Endothelial cell of umbilical vein (primary cell): Measurements from ENCODE around the gene SLC22A3. TPM values are rescaled to one million over a fixed set of nuclear protein-coding genes. Genes with fewer than 3 reads are reported as not detected.
A peak's percentile ranks its signal among the peaks of the same experiment; 100 is the strongest.

Source experiments
- Bru-seq: library from RNA; stranded (reverse); fragments of 400-500 nt; gene quantifications from one replicate; lab custom pipeline; 2021; lab: Mats Ljungman, UMichigan
- BruChase-seq, 2 experiments: library from RNA; stranded (reverse); fragments of 400-500 nt; gene quantifications; one replicate each; lab custom pipeline; 2021; lab: Mats Ljungman, UMichigan
- BruUV-seq: library from RNA; stranded (reverse); fragments of 400-500 nt; replicated peaks from 2 replicates; lab custom pipeline; 2021; lab: Mats Ljungman, UMichigan
- CTCF ChIA-PET: fragments of 300-600, 350-600 bp; sonication (Branson Sonifier 250); formaldehyde crosslinking; loops from one replicate; lab custom pipeline; 2021; ENCODE audit warnings: antibody characterized with exemption, inconsistent platforms; lab: Charles Lee
- POLR2A ChIA-PET: fragments of 300-600, 350-600 bp; sonication (Branson Sonifier 250); formaldehyde crosslinking; loops from one replicate; lab custom pipeline; 2021; ENCODE audit warnings: antibody characterized with exemption, inconsistent platforms; lab: Charles Lee
- DNase-seq: peaks from one replicate; pipeline ENCODE4 v3.0.0-alpha.2; 2011; ENCODE audit warnings: low read depth, low spot score
- FAIRE-seq: peaks from 2 replicates; lab custom pipeline; 2011; peaks lifted over from hg19 to GRCh38; lab: Jason Lieb, UNC
- H2AFZ ChIP-seq: 2 replicates; pipeline ENCODE4 v1.6.0; 2012; ENCODE audit warnings: low read depth, low read length, control low read depth, inconsistent platforms
- H3K27ac ChIP-seq: 2 replicates; pipeline ENCODE4 v1.5.1; 2011; ENCODE audit warnings: low read depth, mild to moderate bottlenecking, control low read depth, low read length, moderate library complexity; ENCODE audit not compliant: insufficient read depth
- H3K27me3 ChIP-seq, 2 experiments: 2 replicates each; pipeline versions ENCODE4 v1.6.0 to v1.6.1; 2011; ENCODE audit warnings: low read length in 2 of 2, mixed read lengths in 1 of 2; ENCODE audit not compliant: control insufficient read depth in 2 of 2, insufficient read depth in 2 of 2
- H3K36me3 ChIP-seq, 2 experiments: 2 replicates in 1 of 2; 3 replicates in 1 of 2; pipeline ENCODE4 v1.5.1; 2011; ENCODE audit warnings: low read length in 2 of 2, mild to moderate bottlenecking in 1 of 2, moderate library complexity in 1 of 2; ENCODE audit not compliant: control insufficient read depth in 2 of 2, insufficient read depth in 2 of 2; ENCODE audit errors: extremely low read depth in 1 of 2
- H3K4me1 ChIP-seq: 3 replicates; pipeline ENCODE4 v1.5.1; 2011; ENCODE audit warnings: mild to moderate bottlenecking, low read length; ENCODE audit not compliant: control insufficient read depth, insufficient read depth; ENCODE audit errors: extremely low read depth
- H3K4me2 ChIP-seq: 2 replicates; pipeline ENCODE4 v1.6.1; 2011; ENCODE audit warnings: low read length, control low read depth, mixed read lengths; ENCODE audit not compliant: insufficient read depth
- H3K4me3 ChIP-seq, 3 experiments: fragments of 200-600 bp in 1 of 3; sonication (generic), shearing (Covaris generic) in 1 of 3; replicated peaks in 1 of 3; 2 replicates each; pipeline ENCODE4 v1.5.1; 2011 to 2016; ENCODE audit warnings: control low read depth in 3 of 3, low read length in 3 of 3, mild to moderate bottlenecking in 2 of 3, inconsistent platforms in 1 of 3, low read depth in 1 of 3, moderate library complexity in 1 of 3; ENCODE audit not compliant: insufficient read depth in 1 of 3
- H3K79me2 ChIP-seq: 2 replicates; pipeline ENCODE4 v1.6.0; 2012; ENCODE audit warnings: low read length, inconsistent platforms; ENCODE audit not compliant: control insufficient read depth, insufficient read depth
- H3K9ac ChIP-seq: replicated peaks from 2 replicates; pipeline ENCODE3; 2011; ENCODE audit warnings: low read length, control low read depth; ENCODE audit not compliant: insufficient read depth; ENCODE audit errors: extremely low read depth
- H3K9me1 ChIP-seq: replicated peaks from 3 replicates; pipeline ENCODE4 v1.6.0; 2011; ENCODE audit warnings: mild to moderate bottlenecking, low read length; ENCODE audit not compliant: control insufficient read depth, insufficient read depth; ENCODE audit errors: extremely low read depth
- H3K9me3 ChIP-seq: replicated peaks from 2 replicates; pipeline ENCODE4 v1.5.1; 2012; ENCODE audit warnings: low read length, inconsistent platforms; ENCODE audit not compliant: control insufficient read depth, insufficient read depth
- H4K20me1 ChIP-seq: replicated peaks from 2 replicates; pipeline ENCODE3; 2011; ENCODE audit warnings: mild to moderate bottlenecking, low read length; ENCODE audit not compliant: control insufficient read depth, insufficient read depth; ENCODE audit errors: extremely low read depth
- CTCF ChIP-seq, 2 donors: IDR thresholded peaks; 1 replicate in 1 of 2; 2 replicates in 1 of 2; pipeline ENCODE4 v1.5.1; 2011; ENCODE audit warnings: low read length in 2 of 2, mild to moderate bottlenecking in 2 of 2, moderate library complexity in 2 of 2, control low read depth in 1 of 2, inconsistent platforms in 1 of 2, low read depth in 1 of 2; ENCODE audit not compliant: insufficient read depth in 1 of 2; ENCODE audit errors: extremely low read depth in 1 of 2
- EZH2 ChIP-seq: IDR thresholded peaks from 2 replicates; pipeline ENCODE4 v1.6.1; 2012; ENCODE audit warnings: borderline replicate concordance, low read depth, mild to moderate bottlenecking, moderate library complexity, low read length, inconsistent platforms; ENCODE audit not compliant: severe bottlenecking
- FOS ChIP-seq: IDR thresholded peaks from 2 replicates; pipeline ENCODE4 v1.6.1; 2011; ENCODE audit warnings: mild to moderate bottlenecking, low read length, moderate library complexity, borderline replicate concordance; ENCODE audit not compliant: insufficient read depth
- GATA2 ChIP-seq: IDR thresholded peaks from 2 replicates; pipeline ENCODE4 v1.7.0; 2011; ENCODE audit warnings: low read depth, mild to moderate bottlenecking, moderate library complexity, mixed read lengths, low read length; ENCODE audit not compliant: insufficient read length, insufficient read depth
- JUN ChIP-seq: IDR thresholded peaks from 2 replicates; pipeline ENCODE4 v1.6.1; 2011; ENCODE audit warnings: borderline replicate concordance, low read depth; ENCODE audit not compliant: insufficient read length, insufficient read depth
- MAX ChIP-seq: IDR thresholded peaks from 2 replicates; pipeline ENCODE4 v1.6.1; 2011; ENCODE audit not compliant: insufficient read depth, insufficient read length
- MYC ChIP-seq: IDR thresholded peaks from one replicate; pipeline ENCODE4 v1.6.1; 2011; ENCODE audit warnings: mild to moderate bottlenecking, low read depth, low read length
- POLR2A ChIP-seq: IDR thresholded peaks from 2 replicates; pipeline ENCODE4 v1.6.1; 2012; ENCODE audit warnings: low read depth, mild to moderate bottlenecking, control low read depth, low read length
- POLR2AphosphoS5 ChIP-seq: IDR thresholded peaks from 2 replicates; pipeline ENCODE4 v1.6.1; 2012; ENCODE audit warnings: low read depth, mild to moderate bottlenecking, control low read depth, low read length, moderate library complexity; ENCODE audit not compliant: insufficient read depth
- dilution Hi-C: fragments of 300-500 bp; cut with MboI; formaldehyde crosslinking; loops from one replicate; pipeline ENCODE4 v1.15.0; 2019; ENCODE audit warnings: low sequenced_read_pairs; ENCODE audit not compliant: extremely low pct_ligation_motif_present
- intact Hi-C: fragments of 100-400 bp; cut with micrococcal nuclease; formaldehyde crosslinking; loops from one replicate; pipeline ENCODE4 v1.10.0; 2022
- long read RNA-seq: library from polyadenylated mRNA; stranded (forward); transcript quantifications from one replicate; pipeline ENCODE4 v2.0.0, GENCODE V29; 2021
- polyA minus RNA-seq, 3 experiments: library from RNA; depleted of rRNA, polyadenylated mRNA; stranded (reverse); fragments of >200 nt; gene quantifications; 1 replicate in 1 of 3; 2 replicates in 2 of 3; pipeline ENCODE4 v1.2.3, GENCODE V29; 2011
- polyA plus RNA-seq, 4 experiments: library from polyadenylated mRNA; depleted of rRNA in 3 of 4; stranded (reverse) in 3 of 4; unstranded in 1 of 4; fragments of >200 nt; gene quantifications; 2 replicates each; pipeline versions ENCODE4 v1.2.1 to v1.2.3, GENCODE V29; 2011 to 2012; ENCODE audit warnings: missing spikeins in 1 of 4
- total RNA-seq: library from RNA; stranded (reverse); gene quantifications from 2 replicates; pipeline ENCODE4 v1.2.3, GENCODE V29; 2021

Gene SLC22A3
- not detected in 2 replicates for total RNA-seq
- not detected in 2 replicates for polyA plus RNA-seq
- not detected in 2 replicates for polyA plus RNA-seq (2011; cell fraction: cytosol; rRNA removed)
- polyA plus RNA-seq (2011; cell fraction: nucleus; rRNA removed): not detected in 2 replicates
- polyA plus RNA-seq (2012): not detected in 2 replicates
- not detected in 2 replicates for polyA minus RNA-seq
- polyA minus RNA-seq (2011; cell fraction: cytosol; rRNA and poly(A)+ RNA removed): 3.1 TPM
- polyA minus RNA-seq (2011; cell fraction: nucleus; rRNA and poly(A)+ RNA removed): not detected in 2 replicates
- not detected for Bru-seq, nascent RNA
- BruChase-seq, experiment 1, labeled RNA remaining after a 6-hour chase: not detected
- percentile 1 among the genes with signal in this experiment for BruChase-seq, experiment 2, labeled RNA remaining after a 2-hour chase
- long read RNA-seq: 0 reads

- Histone ChIP-seq H3K27me3 (peaks cover 8 to 14% of the 10 kb centered on the region in 2 experiments), H3K4me1 (no peaks in the 10 kb centered on the region), H3K9me3 (no peaks in the 10 kb centered on the region), H4K20me1 (no peaks in the 10 kb centered on the region), H3K27ac (no peak within 1 kb of the TSS), H3K36me3 (no peaks in the 10 kb centered on the region), H3K79me2 (no peaks in the 10 kb centered on the region), H2AFZ (no peak within 1 kb of the TSS), H3K4me3 (no peak within 1 kb of the TSS), H3K9ac (no peak within 1 kb of the TSS), H3K4me2 (peak within 1 kb of the TSS; percentile 6), H3K9me1 (no peaks in the 10 kb centered on the region)
- ChIA-PET CTCF (no interaction called here), POLR2A (no interaction called here)
- intact Hi-C loops: no loop called here
- TF ChIP-seq POLR2AphosphoS5 (no peak), MAX (no peak), FOS (no peak), GATA2 (no peak), MYC (no peak), JUN (no peak), POLR2A (no peak), EZH2 (no peak), CTCF (IDR thresholded peaks at IDR 0.05; ENCODE audit: extremely low read depth in 1 of 2, insufficient read depth in 1 of 2, low read depth in 1 of 2, low read length in 2 of 2) (no peak)
- dilution Hi-C loops: no loop called here
- DNase-seq (no peak), FAIRE-seq (no peak)
- BruUV-seq: no TSS peak
Measured at GRCh38 chr6:160348223-160349019, at the start of gene SLC22A3. TSS of gene SLC22A3 (plus strand) at chr6:160348378. CDS start at chr6:160348420, 42 bp downstream.
